ENCODE measurements around the gene FBXL7.

The FBXL7 gene

DNA sequence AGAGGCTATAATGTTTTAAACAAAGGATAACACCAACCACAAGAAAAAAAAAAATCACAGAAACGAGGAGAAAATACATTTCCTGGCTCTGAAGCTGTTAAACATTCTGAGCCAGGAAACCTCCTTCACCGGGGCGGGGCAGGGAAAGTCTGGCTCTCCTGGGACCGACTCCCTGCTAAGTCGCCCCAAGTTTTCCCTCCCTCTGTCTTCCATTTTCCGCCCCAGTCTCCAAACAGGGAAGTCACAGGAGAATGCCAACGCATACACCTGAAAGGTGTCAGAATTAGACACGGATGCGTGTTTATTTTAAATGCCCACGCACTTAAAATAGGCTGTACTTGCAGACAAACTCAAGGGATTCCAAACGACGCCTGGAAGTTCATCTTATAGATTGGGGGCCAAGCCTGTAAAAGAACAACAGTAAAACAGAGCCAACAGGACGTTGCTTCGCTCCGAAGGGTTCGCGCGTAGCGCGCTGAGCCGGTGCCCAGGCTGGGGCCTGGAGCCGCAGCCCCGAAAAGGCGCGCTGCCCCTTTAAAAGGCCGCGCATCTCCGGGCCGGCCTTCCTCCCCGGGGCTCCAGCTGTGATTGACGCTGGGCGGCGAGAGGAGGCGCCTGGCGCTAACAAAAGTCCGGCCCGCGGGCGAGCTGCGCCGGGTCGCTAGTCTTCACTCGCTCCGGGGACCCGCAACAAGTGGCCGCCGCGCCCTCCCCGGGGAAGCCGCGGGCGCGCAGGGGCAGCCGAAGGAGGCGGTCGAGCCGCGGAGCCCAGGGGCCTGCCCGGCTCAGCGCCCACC lies at the start of gene FBXL7:
FBXL7 (plus strand) TSS at position 653 of the 797 bp plus-strand sequence.
- H3K27ac ChIP-seq, result peak within 1 kb of the TSS; percentile 72
- TF ChIP-seq, protein P1, sequence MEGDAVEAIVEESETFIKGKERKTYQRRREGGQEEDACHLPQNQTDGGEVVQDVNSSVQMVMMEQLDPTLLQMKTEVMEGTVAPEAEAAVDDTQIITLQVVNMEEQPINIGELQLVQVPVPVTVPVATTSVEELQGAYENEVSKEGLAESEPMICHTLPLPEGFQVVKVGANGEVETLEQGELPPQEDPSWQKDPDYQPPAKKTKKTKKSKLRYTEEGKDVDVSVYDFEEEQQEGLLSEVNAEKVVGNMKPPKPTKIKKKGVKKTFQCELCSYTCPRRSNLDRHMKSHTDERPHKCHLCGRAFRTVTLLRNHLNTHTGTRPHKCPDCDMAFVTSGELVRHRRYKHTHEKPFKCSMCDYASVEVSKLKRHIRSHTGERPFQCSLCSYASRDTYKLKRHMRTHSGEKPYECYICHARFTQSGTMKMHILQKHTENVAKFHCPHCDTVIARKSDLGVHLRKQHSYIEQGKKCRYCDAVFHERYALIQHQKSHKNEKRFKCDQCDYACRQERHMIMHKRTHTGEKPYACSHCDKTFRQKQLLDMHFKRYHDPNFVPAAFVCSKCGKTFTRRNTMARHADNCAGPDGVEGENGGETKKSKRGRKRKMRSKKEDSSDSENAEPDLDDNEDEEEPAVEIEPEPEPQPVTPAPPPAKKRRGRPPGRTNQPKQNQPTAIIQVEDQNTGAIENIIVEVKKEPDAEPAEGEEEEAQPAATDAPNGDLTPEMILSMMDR (conservative IDR thresholded peaks at IDR 0.05), result peak; percentile 49

DNA sequence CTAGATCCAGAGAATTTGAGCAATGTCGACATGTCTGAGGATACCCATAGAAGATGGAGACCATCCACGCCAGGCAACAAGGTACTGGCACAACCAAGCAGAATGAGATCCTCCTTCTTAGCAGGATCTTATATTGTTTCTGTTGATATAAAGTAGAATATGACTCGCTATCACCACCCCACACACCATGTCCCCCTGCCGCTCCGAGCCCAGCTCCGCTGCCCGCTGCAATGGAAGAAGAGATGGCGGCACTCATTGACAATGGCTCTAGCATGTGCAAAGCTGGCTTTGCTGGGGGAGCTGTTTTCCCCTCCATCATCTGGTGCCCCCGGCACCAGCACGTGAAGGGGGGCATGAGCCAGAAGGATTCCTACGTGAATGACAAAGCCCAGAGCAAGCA lies 49.5 kb upstream of the FBXL7 start:
- no peak overlapping the region for H3K27ac ChIP-seq
- TF ChIP-seq, protein P1 (conservative IDR thresholded peaks at IDR 0.05), result no peak

DNA sequence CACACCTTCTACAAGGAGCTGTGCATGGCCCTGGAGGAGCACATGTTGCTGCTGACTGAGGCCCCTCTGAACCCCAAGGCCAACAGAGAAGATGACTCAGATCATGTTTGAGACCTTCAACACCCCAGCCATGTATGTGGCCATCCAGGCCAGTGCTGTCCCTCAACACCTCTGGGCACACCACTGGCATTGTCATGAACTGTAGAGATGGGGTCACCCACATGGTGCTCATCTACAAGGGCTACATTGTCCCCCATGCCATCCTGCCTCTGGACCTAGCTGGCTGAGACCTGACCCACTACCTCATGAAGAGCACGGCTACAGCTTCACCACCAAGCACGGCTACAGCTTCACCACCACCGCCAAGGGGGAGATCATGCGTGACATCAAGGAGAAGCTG lies 49.0 kb upstream of the FBXL7 start:
- TF ChIP-seq, protein P1 (conservative IDR thresholded peaks at IDR 0.05), result no peak
- H3K27ac ChIP-seq, result no peak overlapping the region

DNA sequence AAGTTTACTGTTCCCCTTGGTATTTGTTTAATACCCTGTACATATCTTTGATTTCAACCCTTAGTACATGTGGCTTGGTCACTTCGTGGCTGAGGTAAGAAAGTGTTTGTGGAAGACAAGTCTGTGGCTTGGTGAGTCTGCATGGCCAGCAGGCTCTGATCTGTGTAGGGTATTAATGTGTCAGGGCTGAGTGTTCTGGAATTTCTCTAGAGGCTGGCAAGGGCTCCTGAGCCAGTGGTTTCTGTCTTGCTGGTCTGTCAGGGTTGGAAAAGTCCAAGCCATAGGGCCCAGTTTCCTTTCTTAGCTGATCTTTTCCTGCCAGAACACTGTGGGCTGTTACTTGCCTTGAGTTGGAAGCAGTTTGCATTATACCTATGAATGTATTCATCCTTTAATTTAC lies 48.0 kb upstream of the FBXL7 start:
- TF ChIP-seq, protein P1 (conservative IDR thresholded peaks at IDR 0.05), result no peak
- no peak overlapping the region for H3K27ac ChIP-seq

DNA sequence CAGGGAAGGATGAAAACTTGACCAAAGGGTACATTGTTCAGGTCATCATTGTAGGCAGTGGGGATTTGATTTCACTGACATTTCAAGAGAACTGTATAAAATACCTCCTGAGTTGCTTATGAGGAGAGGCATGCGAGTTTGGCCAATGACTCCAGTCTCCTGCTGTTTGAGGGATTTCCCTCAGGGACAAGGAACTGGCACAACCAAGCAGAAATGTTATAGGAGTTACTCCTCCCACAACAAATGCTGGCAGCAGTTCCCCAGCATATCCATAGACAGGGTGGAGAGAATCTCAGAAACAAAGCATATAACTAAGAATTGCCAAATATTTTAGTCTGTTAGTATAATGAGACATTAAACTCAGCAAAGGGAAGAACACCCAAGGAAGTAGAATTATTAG lies 47.2 kb upstream of the FBXL7 start:
- TF ChIP-seq, protein P1 (conservative IDR thresholded peaks at IDR 0.05), result no peak
- no peak overlapping the region for H3K27ac ChIP-seq

DNA sequence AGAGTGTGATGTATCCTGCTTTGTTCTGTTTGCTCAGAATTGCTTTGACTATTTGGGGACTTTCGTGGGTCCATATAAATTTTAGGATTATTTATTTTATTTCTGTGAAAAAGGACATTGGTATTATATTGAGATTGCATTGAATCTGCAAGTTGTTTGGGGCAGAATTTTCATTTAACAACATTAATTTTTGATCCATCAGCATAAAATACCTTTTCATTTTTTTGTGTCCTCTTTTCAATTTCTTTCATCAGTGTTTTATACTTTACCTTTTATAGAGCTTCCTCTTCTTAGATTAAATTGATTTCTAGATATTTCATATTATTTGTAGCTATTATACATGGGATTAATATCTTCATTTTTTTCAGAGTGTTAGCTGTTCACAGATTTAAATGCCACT lies 40.8 kb upstream of the FBXL7 start:
- TF ChIP-seq, protein P1 (conservative IDR thresholded peaks at IDR 0.05), result no peak
- no peak overlapping the region for H3K27ac ChIP-seq

DNA sequence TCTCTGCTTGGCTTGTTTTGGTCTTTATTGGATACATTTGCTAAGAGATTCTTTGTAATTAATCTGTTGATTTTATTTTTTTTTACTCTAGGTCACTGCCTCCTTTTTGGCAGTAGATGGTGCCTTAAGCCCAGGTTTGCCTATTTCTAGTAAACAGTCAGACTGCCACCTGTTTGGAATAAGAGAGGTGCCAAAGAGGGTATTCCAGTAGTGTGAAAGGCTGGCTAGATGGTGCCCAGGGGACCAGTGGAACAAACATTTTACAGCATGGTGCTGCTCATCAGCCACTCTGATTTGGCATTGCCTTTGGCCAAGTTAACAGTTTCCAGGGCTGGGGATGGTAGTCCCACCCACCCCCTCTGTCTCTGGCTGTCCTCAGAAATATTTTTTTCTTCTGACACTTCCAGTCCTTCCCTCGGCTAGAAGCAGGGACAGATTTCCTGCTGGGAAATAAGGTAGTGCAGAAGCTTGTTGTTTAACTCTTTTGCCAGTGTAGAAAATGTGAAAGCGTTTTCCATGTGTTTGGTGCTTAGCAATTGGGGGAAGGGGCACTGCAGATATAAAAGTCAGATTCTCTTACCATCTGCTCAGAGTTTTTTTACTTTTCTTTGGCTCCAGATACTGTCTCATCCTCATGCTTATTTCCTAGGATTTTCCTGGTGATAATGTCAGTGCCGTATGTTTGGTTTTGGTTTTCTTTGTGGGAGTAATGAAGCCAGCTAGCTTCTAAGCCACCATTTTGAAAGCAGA lies 36.6 kb upstream of the FBXL7 start:
- H3K27ac ChIP-seq, result peak overlapping the region; percentile 25; the same call in 1 of the 2 replicates
- TF ChIP-seq, protein P1 (conservative IDR thresholded peaks at IDR 0.05), result peak; percentile 87
